Activated T-cell treated with anti-CD3 and anti-CD28 coated beads, Interleukin-2, amount 50 U/mL, for 4 hours (primary cell): Measurements from ENCODE around the gene GAS1. TPM values are rescaled to one million over a fixed set of nuclear protein-coding genes. Genes with fewer than 3 reads are reported as not detected.

ENCODE experiments used
- ATAC-seq, 2 donors: fragments of 200-7000 bp; cut with Tn5 transposase; one replicate each; pipeline ENCODE4 v1.10.0; 2021
- DNase-seq: peaks from one replicate; pipeline ENCODE4 v3.0.0-alpha.2; 2020
- H3K27me3 Mint-ChIP-seq: one replicate; pipeline ENCODE4 v1.8.0; 2021; ENCODE audit warnings: low read depth, mixed read lengths
- H3K36me3 Mint-ChIP-seq: one replicate; pipeline ENCODE4 v1.8.0; 2022; ENCODE audit warnings: mixed read lengths; ENCODE audit not compliant: insufficient read depth
- H3K4me1 Mint-ChIP-seq: one replicate; pipeline ENCODE4 v1.8.0; 2021; ENCODE audit warnings: low read depth, mixed read lengths
- H3K4me3 Mint-ChIP-seq: one replicate; pipeline ENCODE4 v1.8.0; 2021; ENCODE audit warnings: mild to moderate bottlenecking, moderate library complexity, mixed read lengths
- H3K9me3 Mint-ChIP-seq: one replicate; pipeline ENCODE4 v1.8.0; 2021; ENCODE audit warnings: mixed read lengths
- total RNA-seq, 3 donors: library from RNA; stranded (reverse); gene quantifications; one replicate each; pipeline ENCODE4 v1.2.1, GENCODE V29; 2021

The GAS1 gene
- total RNA-seq, 3 donors from 2014 or later: 0.41 to 0.61 (median 0.43) TPM

DNA sequence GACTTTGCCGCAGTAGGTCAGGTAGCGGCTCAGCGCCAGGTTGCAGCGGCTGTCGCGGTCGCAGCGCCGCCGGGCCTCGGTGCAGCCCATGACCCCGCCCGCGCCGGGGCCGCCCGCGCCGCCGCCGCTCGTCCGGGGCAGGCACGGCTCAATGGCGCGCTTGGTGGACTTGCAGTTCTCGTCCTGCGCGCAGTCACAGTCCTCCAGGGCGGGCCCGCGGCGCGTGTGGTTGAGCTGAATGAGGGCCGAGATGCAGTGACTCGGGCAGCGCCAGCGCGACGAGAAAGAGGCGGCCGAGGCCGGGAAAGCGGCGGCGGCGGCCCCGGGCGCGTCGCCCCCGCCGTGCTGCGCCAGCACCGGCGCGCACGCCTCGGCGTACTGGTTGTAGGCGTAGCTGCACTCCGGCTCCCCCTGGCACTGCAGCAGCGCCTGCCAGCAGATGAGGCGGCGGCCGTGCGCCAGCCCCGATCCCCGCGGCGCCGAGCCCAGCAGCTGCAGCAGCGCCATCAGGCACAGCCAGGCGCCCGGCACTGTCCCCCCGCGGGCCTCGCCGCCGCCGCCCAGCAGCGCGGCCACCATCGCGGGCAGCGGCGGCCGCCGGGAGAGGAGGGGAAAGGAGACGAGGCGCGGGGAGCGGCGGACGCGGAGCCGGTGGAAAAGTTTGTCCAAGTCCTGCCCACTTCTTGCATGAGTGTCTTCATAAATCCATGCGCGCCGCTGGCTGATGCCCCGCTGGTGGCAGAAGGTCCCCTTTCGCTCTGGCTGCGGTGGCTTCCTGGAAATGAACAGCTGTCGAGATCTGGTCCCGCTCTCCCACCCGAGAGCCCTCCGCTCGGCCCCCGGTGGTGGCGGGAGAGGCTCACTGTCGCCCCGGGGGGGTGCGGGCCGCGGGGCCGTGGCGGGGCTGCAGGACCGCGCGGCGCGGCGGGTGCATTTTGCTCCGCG, 833 bp downstream of the GAS1 start:
- H3K4me3 Mint-ChIP-seq: peak overlapping the region; percentile 76
- peaks cover 36% of the 10 kb centered on the region for H3K27me3 Mint-ChIP-seq
- H3K36me3 Mint-ChIP-seq: no peaks in the 10 kb centered on the region
- DNase-seq: peak; percentile 60
- ATAC-seq: peak; percentile 77 to 81
- no peaks in the 10 kb centered on the region for H3K9me3 Mint-ChIP-seq
- peaks cover 17% of the 10 kb centered on the region for H3K4me1 Mint-ChIP-seq

DNA sequence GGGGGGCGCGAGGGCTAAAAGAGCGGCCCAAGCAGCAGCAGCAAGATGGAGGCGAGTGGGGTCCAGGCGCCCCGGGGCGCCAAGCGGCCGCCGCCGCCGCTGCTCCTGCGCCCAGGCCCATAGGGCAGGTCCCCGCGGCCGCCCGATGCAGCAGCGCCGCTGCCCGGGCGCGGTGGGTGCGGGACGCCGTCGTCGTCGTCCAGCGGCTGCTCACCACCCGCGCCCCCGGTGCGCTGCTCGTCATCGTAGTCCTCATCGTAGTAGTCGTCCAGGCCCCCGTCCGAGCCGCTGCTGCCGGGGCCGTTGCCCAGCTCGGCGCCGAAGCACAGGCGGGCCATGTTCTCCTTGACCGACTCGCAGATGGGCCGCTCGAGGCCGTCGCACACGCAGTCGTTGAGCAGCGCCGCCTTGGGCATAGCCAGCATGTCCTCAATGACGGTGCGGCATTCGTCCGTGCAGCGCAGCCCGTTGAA, 1.5 kb downstream of the GAS1 start:
- peak overlapping the region; percentile 76 for H3K4me3 Mint-ChIP-seq
- ATAC-seq (peak; percentile 12 to 23), DNase-seq (no peak)
- peaks cover 17% of the 10 kb centered on the region for H3K4me1 Mint-ChIP-seq
- H3K9me3 Mint-ChIP-seq: no peaks in the 10 kb centered on the region
- peaks cover 44% of the 10 kb centered on the region for H3K27me3 Mint-ChIP-seq
- H3K36me3 Mint-ChIP-seq: no peaks in the 10 kb centered on the region

GRCh38 chr9:86944796-86945727, 2.2 kb downstream of the GAS1 start:
- Mint-ChIP-seq H3K9me3 (no peaks in the 10 kb centered on the region), H3K36me3 (no peaks in the 10 kb centered on the region), H3K27me3 (peaks cover 47% of the 10 kb centered on the region), H3K4me1 (peaks cover 17% of the 10 kb centered on the region), H3K4me3 (peak overlapping the region; percentile 62)
- no peak for ATAC-seq
- no peak for DNase-seq

DNA sequence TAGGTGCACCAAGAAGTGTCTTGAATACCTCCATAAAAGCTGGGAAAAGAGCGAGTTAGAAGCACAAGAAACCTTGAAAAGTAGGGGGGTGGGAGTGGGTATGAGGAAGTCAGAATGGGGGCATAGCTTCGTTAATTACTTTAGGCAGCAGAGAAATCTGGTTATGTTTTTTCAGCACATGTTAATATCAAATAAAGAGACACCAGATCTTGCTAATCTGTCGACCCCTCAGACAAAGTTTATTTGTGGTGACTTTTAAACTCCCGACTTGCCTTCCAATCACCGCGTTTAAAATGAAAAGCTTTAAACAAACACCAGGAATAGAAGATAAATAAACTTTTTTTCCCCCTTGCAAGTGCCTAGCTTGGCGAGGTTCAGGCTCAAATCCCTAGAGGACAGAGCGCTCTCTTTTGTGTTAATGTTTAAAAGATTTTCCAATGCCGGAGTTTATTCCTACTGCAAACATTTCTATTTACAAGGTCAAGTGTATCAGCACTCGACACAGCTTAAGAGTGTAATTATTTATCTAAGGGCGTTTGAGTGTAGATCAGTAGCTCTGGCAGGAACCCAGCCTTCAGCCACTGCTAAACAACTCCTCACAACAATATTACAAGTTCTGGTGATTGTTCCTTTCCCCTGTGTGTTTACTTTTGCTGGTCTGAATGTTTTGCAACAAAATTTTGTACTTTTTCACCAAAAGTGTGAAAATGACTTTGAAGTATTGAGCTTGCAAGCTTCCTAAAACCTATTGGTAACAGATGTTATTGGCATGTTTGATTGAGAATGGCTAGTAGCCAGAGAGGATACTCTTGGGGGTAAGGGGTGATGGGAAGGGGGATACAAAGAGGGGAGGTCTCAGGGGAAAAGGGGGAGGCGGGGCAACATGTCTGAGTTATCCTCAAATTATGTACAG, 3.8 kb downstream of the GAS1 start:
- peaks cover 11% of the 10 kb centered on the region for H3K4me1 Mint-ChIP-seq
- H3K27me3 Mint-ChIP-seq: peaks cover 59% of the 10 kb centered on the region
- ATAC-seq (no peak), DNase-seq (no peak)
- H3K36me3 Mint-ChIP-seq: no peaks in the 10 kb centered on the region
- H3K9me3 Mint-ChIP-seq: no peaks in the 10 kb centered on the region
- H3K4me3 Mint-ChIP-seq: no peak overlapping the region

DNA sequence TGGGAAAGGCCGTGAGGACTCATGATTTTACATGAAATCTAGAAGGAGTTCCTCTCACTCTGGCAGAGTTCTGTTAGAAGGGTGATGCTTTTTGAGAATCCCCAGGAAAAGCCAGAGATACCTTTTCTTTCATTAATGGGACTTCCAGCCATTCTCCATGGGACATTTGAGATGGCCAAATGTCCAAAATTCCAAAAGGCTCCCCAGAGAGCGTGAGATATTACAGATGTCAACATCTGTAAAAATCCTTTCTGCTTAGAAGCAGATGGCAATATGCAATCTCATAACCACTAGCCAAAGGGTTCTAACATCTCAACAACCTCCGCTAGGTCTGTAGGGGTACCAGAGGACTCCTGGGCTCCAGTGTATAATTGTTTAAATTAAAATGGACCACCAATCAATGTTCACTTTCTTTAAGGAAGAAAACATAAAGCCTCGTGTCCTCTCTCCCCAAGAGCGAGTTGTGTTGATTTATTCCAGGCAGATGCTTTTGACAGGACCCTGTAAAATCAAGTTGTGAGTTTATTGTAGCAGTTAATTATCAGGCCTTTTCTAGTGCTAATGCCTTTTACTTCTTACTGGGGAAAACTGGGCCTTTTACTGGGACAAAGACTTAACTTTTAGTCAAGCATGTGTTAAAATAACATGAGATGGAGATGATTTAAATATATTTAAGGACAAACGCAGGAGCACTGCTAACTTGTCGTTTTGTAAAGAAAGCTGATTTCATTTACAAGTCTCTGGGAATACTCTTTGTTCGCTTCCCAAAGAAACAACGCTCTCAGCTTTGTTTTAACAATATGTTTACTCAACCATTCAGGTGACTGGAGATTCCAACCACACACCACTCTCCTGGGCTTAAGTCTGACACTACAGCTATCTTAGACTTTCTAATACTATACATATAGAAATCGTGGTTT, 4.8 kb downstream of the GAS1 start:
- no peak for DNase-seq
- H3K4me3 Mint-ChIP-seq: no peak overlapping the region
- H3K4me1 Mint-ChIP-seq: peaks cover 9% of the 10 kb centered on the region
- ATAC-seq: no peak
- H3K36me3 Mint-ChIP-seq: no peaks in the 10 kb centered on the region
- no peaks in the 10 kb centered on the region for H3K9me3 Mint-ChIP-seq
- peaks cover 61% of the 10 kb centered on the region for H3K27me3 Mint-ChIP-seq

GRCh38 chr9:86941197-86941596, 6.1 kb downstream of the GAS1 start:
- no peak for ATAC-seq
- H3K27me3 Mint-ChIP-seq: peaks cover 65% of the 10 kb centered on the region
- H3K36me3 Mint-ChIP-seq: no peaks in the 10 kb centered on the region
- H3K9me3 Mint-ChIP-seq: no peaks in the 10 kb centered on the region
- peaks cover 9% of the 10 kb centered on the region for H3K4me1 Mint-ChIP-seq
- DNase-seq: no peak
- H3K4me3 Mint-ChIP-seq: no peak overlapping the region

GRCh38 chr9:86940774-86941173, 6.5 kb downstream of the GAS1 start:
- DNase-seq: no peak
- peaks cover 66% of the 10 kb centered on the region for H3K27me3 Mint-ChIP-seq
- no peaks in the 10 kb centered on the region for H3K9me3 Mint-ChIP-seq
- H3K36me3 Mint-ChIP-seq: no peaks in the 10 kb centered on the region
- ATAC-seq: no peak
- H3K4me1 Mint-ChIP-seq: peaks cover 7% of the 10 kb centered on the region
- H3K4me3 Mint-ChIP-seq: no peak overlapping the region

DNA sequence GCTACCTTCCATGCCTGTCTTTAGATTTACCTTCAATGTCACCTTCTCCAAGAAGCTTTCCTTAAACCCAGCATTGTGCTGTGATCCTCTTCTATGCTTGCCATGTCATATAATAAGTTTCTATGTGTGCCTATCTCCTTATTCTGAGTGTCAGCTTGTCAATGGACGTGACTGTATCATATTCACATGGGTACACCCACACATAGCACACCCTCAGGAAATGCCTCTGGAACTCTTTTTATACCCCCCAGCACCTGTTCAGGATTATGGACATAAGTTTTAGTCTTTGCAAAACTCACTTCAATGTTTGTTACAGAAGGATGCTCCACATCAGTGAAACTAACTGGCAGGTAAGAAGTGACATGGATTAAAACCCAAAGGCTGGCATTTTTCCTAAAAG, 7.4 kb downstream of the GAS1 start:
- Mint-ChIP-seq H3K4me3 (no peak overlapping the region), H3K9me3 (no peaks in the 10 kb centered on the region), H3K4me1 (peaks cover 3% of the 10 kb centered on the region), H3K36me3 (no peaks in the 10 kb centered on the region), H3K27me3 (peaks cover 60% of the 10 kb centered on the region)
- DNase-seq: no peak
- no peak for ATAC-seq

DNA sequence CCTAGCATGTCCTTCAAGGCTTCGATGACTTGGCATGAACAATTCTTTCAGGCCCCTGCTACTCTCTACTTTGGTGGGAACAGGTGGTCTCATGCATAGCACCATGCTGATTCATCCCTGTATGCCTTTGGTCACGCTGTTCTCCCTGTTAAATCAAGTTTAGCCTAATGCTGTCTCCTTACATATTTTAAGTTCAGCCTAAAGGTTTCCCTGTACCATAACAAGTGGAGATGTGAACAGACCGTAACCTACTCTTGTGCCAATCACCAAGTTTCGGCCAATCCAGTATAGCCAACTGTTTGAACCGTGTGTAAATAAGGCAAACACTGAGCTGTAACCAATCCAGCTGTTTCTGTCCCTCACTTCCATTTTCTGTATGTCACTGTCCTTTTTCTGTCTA, 8.0 kb downstream of the GAS1 start:
- ATAC-seq: no peak
- Mint-ChIP-seq H3K4me1 (no peaks in the 10 kb centered on the region), H3K36me3 (no peaks in the 10 kb centered on the region), H3K4me3 (no peak overlapping the region), H3K9me3 (no peaks in the 10 kb centered on the region), H3K27me3 (peaks cover 57% of the 10 kb centered on the region)
- DNase-seq: no peak

DNA sequence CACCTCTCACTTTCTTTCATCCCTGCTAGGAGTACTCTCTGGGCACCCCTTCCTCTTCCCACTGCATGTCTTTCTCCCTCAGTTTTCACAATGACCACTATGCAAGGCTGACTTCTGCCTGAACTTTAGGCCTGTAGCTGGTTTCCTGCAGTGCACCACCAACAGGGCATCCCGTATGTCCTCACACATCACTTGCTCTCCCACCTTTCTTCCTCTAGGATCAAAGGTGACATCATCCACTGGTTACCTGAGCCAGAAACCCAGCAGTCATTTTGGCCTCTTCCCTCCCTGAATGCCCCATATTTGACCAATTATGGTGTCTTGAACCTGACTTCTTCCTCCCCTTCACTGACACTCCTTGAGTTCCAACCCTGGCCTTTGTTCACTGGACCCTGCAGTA, 8.5 kb downstream of the GAS1 start:
- DNase-seq: no peak
- Mint-ChIP-seq H3K36me3 (no peaks in the 10 kb centered on the region), H3K4me3 (no peak overlapping the region), H3K27me3 (peaks cover 53% of the 10 kb centered on the region), H3K9me3 (peaks cover 5% of the 10 kb centered on the region), H3K4me1 (no peaks in the 10 kb centered on the region)
- ATAC-seq: no peak

GRCh38 chr9:86926145-86926544, 21.2 kb downstream of the GAS1 start:
- Mint-ChIP-seq H3K4me1 (no peaks in the 10 kb centered on the region), H3K27me3 (peaks cover 35% of the 10 kb centered on the region)
- ATAC-seq: no peak

DNA sequence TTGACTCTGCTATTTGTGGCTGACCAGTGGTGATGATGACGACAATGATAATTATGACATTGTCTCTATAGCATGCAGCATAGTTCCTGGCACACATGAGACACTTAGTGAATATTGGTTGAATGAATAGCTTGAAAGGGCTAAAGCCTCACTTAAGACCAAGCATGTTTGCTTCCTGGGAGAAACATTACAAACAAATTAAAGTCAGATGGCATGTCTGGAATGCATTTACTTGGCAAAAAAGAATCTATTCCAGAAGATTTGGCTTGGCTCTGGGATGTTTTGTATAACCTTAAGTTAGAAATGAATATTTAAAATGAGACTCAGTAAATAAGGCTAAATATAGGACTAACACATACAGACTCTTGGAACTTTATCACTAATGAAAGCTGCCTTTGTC, 21.6 kb downstream of the GAS1 start:
- Mint-ChIP-seq H3K4me3 (no peak overlapping the region), H3K9me3 (no peaks in the 10 kb centered on the region), H3K4me1 (no peaks in the 10 kb centered on the region), H3K36me3 (no peaks in the 10 kb centered on the region), H3K27me3 (peaks cover 36% of the 10 kb centered on the region)
- DNase-seq (no peak), ATAC-seq (no peak)

More at GRCh38 chr9:86926145-86926544, 21.2 kb downstream of the GAS1 start:
- Mint-ChIP-seq H3K9me3 (no peaks in the 10 kb centered on the region), H3K4me3 (no peak overlapping the region), H3K36me3 (no peaks in the 10 kb centered on the region)
- no peak for DNase-seq

DNA sequence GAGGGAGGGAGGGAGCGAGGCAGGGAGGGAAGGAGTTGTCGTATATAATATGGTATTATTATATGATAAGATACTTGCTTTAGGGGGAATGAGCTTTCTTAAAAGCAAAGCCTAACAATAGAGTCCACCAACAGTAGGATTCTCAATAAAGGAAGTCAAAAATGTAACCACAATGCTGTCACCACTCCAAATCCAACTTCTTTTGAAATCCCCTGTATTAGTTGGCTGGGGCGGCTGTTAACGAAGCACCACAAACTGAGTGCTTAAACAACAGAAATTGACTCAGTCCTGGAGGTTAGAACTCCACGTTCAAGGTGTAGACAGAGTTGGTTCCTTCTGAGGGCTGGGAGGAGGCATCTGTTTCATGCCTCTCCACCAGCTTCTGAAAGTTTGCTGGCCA, 23.1 kb downstream of the GAS1 start:
- no peak for DNase-seq
- no peak for ATAC-seq
- peaks cover 36% of the 10 kb centered on the region for H3K27me3 Mint-ChIP-seq
- H3K9me3 Mint-ChIP-seq: no peaks in the 10 kb centered on the region
- no peak overlapping the region for H3K4me3 Mint-ChIP-seq
- H3K36me3 Mint-ChIP-seq: no peaks in the 10 kb centered on the region
- no peaks in the 10 kb centered on the region for H3K4me1 Mint-ChIP-seq
